Lung (tissue), 12 donors: ENCODE results near the gene TOX2. TPM values are rescaled to one million over a fixed set of nuclear protein-coding genes. Genes with fewer than 3 reads are reported as not detected.

Source experiments
- ATAC-seq: fragments of 200-7000 bp; cut with Tn5 transposase; one replicate; pipeline ENCODE4 v1.9.1; 2020; ENCODE audit warnings: moderate number of reproducible peaks; ENCODE audit not compliant: insufficient read depth, low FRiP score
- DNase-seq, 3 donors: peaks; one replicate each; pipeline ENCODE4 v3.0.0-alpha.2; 2013 to 2017
- H3K27ac ChIP-seq, 2 donors: one replicate each; pipeline ENCODE4 v1.5.1; 2013; ENCODE audit warnings: mild to moderate bottlenecking in 2 of 2, moderate library complexity in 2 of 2, control low read depth in 1 of 2, inconsistent platforms in 1 of 2, low read depth in 1 of 2, low read length in 1 of 2
- H3K27me3 ChIP-seq, 3 donors: one replicate each; pipeline ENCODE4 v1.5.1; 2013; ENCODE audit warnings: low read length in 2 of 3; ENCODE audit not compliant: control insufficient read depth in 3 of 3, insufficient read depth in 3 of 3
- H3K36me3 ChIP-seq, 4 donors: one replicate each; pipeline ENCODE4 v1.5.1; 2013; ENCODE audit warnings: low read length in 4 of 4, mild to moderate bottlenecking in 1 of 4, moderate library complexity in 1 of 4; ENCODE audit not compliant: control insufficient read depth in 4 of 4, insufficient read depth in 4 of 4
- H3K4me1 ChIP-seq, 5 donors: one replicate each; pipeline ENCODE4 v1.5.1; 2013; ENCODE audit warnings: low read length in 5 of 5, mild to moderate bottlenecking in 2 of 5, moderate library complexity in 1 of 5; ENCODE audit not compliant: control insufficient read depth in 5 of 5, insufficient read depth in 5 of 5
- H3K4me3 ChIP-seq: one replicate; pipeline ENCODE4 v1.5.1; 2013; ENCODE audit warnings: mild to moderate bottlenecking, control low read depth, moderate library complexity
- H3K9ac ChIP-seq, 2 donors: one replicate each; pipeline ENCODE4 v1.5.1; 2013; ENCODE audit warnings: low read length in 2 of 2, control low read depth in 1 of 2; ENCODE audit not compliant: insufficient read depth in 1 of 2
- H3K9me3 ChIP-seq, 4 donors: one replicate each; pipeline ENCODE4 v1.5.1; 2013; ENCODE audit warnings: low read length in 3 of 4, mild to moderate bottlenecking in 1 of 4, moderate library complexity in 1 of 4; ENCODE audit not compliant: control insufficient read depth in 4 of 4, insufficient read depth in 3 of 4
- WGBS, 2 donors: extraction: QIAGEN DNeasy Blood & Tissue Kit; methylation state at CpG; one replicate each; pipeline ENCODE4 v1.1.7; 2013; 5-methylcytosine and 5-hydroxymethylcytosine counted together
- polyA plus RNA-seq, 2 donors: library from polyadenylated mRNA; stranded (reverse); fragments of 200-250 nt; gene quantifications; one replicate each; pipeline ENCODE4 v1.2.1, GENCODE V29; 2013
- total RNA-seq, 2 donors: library from RNA; depleted of rRNA in 1 of 2; stranded (reverse); fragments of >200 nt in 1 of 2; gene quantifications; one replicate each; pipeline ENCODE4 v1.2.1, GENCODE V29; 2014 to 2021
- TF ChIP-seq, protein P1 (sequence below): IDR thresholded peaks from 2 replicates; pipeline ENCODE4 v1.5.1; 2012; ENCODE audit warnings: mild to moderate bottlenecking; ENCODE audit errors: control extremely low read depth, extremely low read depth
- donor health status: control.
- donor health status: control.
- donor health status: Bipolar disorder and iron deficiency.
- donor health status: healthy.
- donor health status: DM: yes; HTN: yes; CAD: no.

TOX2 gene
- total and polyA plus RNA-seq, 4 donors, result 12.0 to 25.5 (median 16.6) TPM

DNA sequence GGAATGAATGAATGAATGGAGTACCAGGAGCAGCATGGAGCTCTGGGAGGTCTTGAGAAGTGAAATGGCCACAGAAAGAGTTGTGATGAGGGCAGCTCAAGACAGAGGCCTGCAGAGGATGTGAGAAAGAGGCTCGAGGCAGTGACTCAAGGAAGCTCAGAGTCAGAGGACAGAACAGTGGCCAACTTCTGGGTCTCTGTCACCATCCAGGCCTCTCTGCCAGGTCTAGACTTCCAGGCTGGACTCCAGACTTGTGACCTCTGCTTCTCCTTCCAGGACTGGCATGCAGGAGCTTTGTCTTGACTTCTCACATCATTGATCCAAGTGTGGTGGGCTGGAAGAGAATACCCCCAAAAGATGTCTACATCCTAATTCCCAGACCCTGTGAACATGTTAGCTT lies 119.8 kb downstream of the TOX2 start:
- TF ChIP-seq, protein P1, sequence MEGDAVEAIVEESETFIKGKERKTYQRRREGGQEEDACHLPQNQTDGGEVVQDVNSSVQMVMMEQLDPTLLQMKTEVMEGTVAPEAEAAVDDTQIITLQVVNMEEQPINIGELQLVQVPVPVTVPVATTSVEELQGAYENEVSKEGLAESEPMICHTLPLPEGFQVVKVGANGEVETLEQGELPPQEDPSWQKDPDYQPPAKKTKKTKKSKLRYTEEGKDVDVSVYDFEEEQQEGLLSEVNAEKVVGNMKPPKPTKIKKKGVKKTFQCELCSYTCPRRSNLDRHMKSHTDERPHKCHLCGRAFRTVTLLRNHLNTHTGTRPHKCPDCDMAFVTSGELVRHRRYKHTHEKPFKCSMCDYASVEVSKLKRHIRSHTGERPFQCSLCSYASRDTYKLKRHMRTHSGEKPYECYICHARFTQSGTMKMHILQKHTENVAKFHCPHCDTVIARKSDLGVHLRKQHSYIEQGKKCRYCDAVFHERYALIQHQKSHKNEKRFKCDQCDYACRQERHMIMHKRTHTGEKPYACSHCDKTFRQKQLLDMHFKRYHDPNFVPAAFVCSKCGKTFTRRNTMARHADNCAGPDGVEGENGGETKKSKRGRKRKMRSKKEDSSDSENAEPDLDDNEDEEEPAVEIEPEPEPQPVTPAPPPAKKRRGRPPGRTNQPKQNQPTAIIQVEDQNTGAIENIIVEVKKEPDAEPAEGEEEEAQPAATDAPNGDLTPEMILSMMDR, result no peak
- Histone ChIP-seq H3K27ac (no peak overlapping the region), H3K9me3 (peaks cover 0 to 3% (median 0%) of the 10 kb centered on the region in 4 donors), H3K36me3 (peaks cover 0 to 6% (median 0%) of the 10 kb centered on the region in 4 donors), H3K9ac (no peak overlapping the region), H3K4me1 (peaks cover 0 to 2% (median 0%) of the 10 kb centered on the region in 5 donors), H3K4me3 (no peak overlapping the region), H3K27me3 (peaks cover 0 to 8% (median 0%) of the 10 kb centered on the region in 3 donors)
- ATAC-seq (no peak), DNase-seq (no peak)
- WGBS, 2 donors, result 73 to 79% methylated on average over 1 of the region's 1 CpG

- WGBS, 2 donors, result 72 to 80% methylated on average over 12 of the region's 12 CpGs
- no peak for ATAC-seq
- H3K27me3 ChIP-seq, result peaks cover 0 to 9% (median 0%) of the 10 kb centered on the region in 3 donors
- TF ChIP-seq, protein P1, result no peak
- peaks cover 0 to 2% (median 0%) of the 10 kb centered on the region in 5 donors for H3K4me1 ChIP-seq
- H3K9ac ChIP-seq, result no peak overlapping the region
- H3K9me3 ChIP-seq, result peaks cover 0 to 3% (median 0%) of the 10 kb centered on the region in 4 donors
- no peak for DNase-seq
- H3K27ac ChIP-seq, result no peak overlapping the region
- H3K36me3 ChIP-seq, result peaks cover 0 to 6% (median 0%) of the 10 kb centered on the region in 4 donors
- no peak overlapping the region for H3K4me3 ChIP-seq
Observed at GRCh38 chr20:44034965-44035635, 120.4 kb downstream of the TOX2 start.

- Histone ChIP-seq H3K36me3 (peaks cover 0 to 6% (median 0%) of the 10 kb centered on the region in 4 donors), H3K4me3 (no peak overlapping the region), H3K27me3 (peaks cover 0 to 9% (median 0%) of the 10 kb centered on the region in 3 donors), H3K4me1 (peaks cover 0 to 2% (median 0%) of the 10 kb centered on the region in 5 donors), H3K27ac (no peak overlapping the region), H3K9ac (no peak overlapping the region), H3K9me3 (peaks cover 0 to 3% (median 0%) of the 10 kb centered on the region in 4 donors)
- DNase-seq, result no peak
- 83 to 87% methylated on average over 8 of the region's 8 CpGs for WGBS, 2 donors
- TF ChIP-seq, protein P1, result no peak
- ATAC-seq, result no peak
Observed at GRCh38 chr20:44035924-44036323, 121.3 kb downstream of the TOX2 start.
